HepG2 (cell line): ENCODE results near the gene NUDCD3. TPM values are rescaled to one million over a fixed set of nuclear protein-coding genes. Genes with fewer than 3 reads are reported as not detected.

Source experiments
- ATAC-seq: fragments of 200-7000 bp; cut with Tn5 transposase; 3 replicates; pipeline ENCODE4 v1.9.1; 2020; ENCODE audit warnings: mild to moderate bottlenecking, moderate library complexity
- BruUV-seq: library from RNA; stranded (reverse); fragments of 400-500 nt; replicated peaks from 2 replicates; lab custom pipeline; 2021; lab: Mats Ljungman, UMichigan
- CTCF ChIA-PET: fragments of 300-600 bp; formaldehyde crosslinking; extraction: SDS; loops from one replicate; lab custom pipeline; 2021; ENCODE audit warnings: low total read pairs, inconsistent platforms, low intra/inter-chr PET ratio; lab: Yijun Ruan, JAX
- POLR2A ChIA-PET: fragments of 350-600 bp; sonication (Branson Sonifier 250); formaldehyde crosslinking; loops from one replicate; lab custom pipeline; 2020; ENCODE audit warnings: antibody characterized with exemption, inconsistent platforms; lab: Yijun Ruan, JAX
- DNase-seq: peaks from one replicate; pipeline ENCODE4 v3.0.0-alpha.2; 2015; ENCODE audit warnings: low spot score
- FAIRE-seq: peaks from 3 replicates; lab custom pipeline; 2011; peaks lifted over from hg19 to GRCh38; lab: Jason Lieb, UNC
- H2AFZ ChIP-seq: one replicate; pipeline ENCODE4 v1.6.1; 2011; ENCODE audit warnings: low read length, inconsistent platforms
- H3K27ac ChIP-seq: fragments of 300-600 bp; 3 replicates; pipeline ENCODE4 v1.8.0; 2011; ENCODE audit warnings: mixed run types, mild to moderate bottlenecking, mixed read lengths, low read length, inconsistent platforms; ENCODE audit not compliant: insufficient read depth; ENCODE audit errors: extremely low read length
- H3K27me3 ChIP-seq, 2 experiments: fragments of 200-600 bp in 1 of 2; 2 replicates in 1 of 2; 3 replicates in 1 of 2; pipeline versions ENCODE4 v1.6.0 to v1.8.0; 2011; ENCODE audit warnings: low read length in 2 of 2, mild to moderate bottlenecking in 2 of 2, moderate library complexity in 2 of 2, inconsistent platforms in 1 of 2; ENCODE audit not compliant: insufficient read depth in 2 of 2, control insufficient read depth in 1 of 2
- H3K36me3 ChIP-seq, 2 experiments: fragments of 200-600 bp in 1 of 2; replicated peaks in 1 of 2; 2 replicates in 1 of 2; 3 replicates in 1 of 2; pipeline versions ENCODE4 v1.5.1 to v1.8.0; 2011; ENCODE audit warnings: low read length in 2 of 2, inconsistent platforms in 1 of 2; ENCODE audit not compliant: insufficient read depth in 2 of 2, control insufficient read depth in 1 of 2
- H3K4me1 ChIP-seq: 2 replicates; pipeline ENCODE4 v1.5.1; 2012; ENCODE audit warnings: low read length, inconsistent platforms; ENCODE audit not compliant: insufficient read depth
- H3K4me2 ChIP-seq: 2 replicates; pipeline ENCODE4 v1.6.0; 2011; ENCODE audit warnings: low read depth, low read length, inconsistent platforms
- H3K4me3 ChIP-seq, 3 experiments: fragments of 200-600 bp in 1 of 3; sonication (generic), shearing (Covaris generic) in 1 of 3; replicated peaks in 1 of 3; 2 replicates each; pipeline ENCODE4 v1.5.1; 2011 to 2016; ENCODE audit warnings: low read length in 3 of 3, inconsistent platforms in 2 of 3, low read depth in 2 of 3, mild to moderate bottlenecking in 2 of 3, control low read depth in 1 of 3, mixed read lengths in 1 of 3; ENCODE audit not compliant: insufficient read depth in 1 of 3
- H3K79me2 ChIP-seq: one replicate; pipeline ENCODE4 v1.6.1; 2011; ENCODE audit warnings: low read length, inconsistent platforms; ENCODE audit not compliant: insufficient read depth
- H3K9ac ChIP-seq: 2 replicates; pipeline ENCODE4 v1.6.0; 2011; ENCODE audit warnings: mild to moderate bottlenecking, low read depth, low read length, inconsistent platforms; ENCODE audit not compliant: insufficient read depth
- H3K9me3 ChIP-seq: 2 replicates; pipeline ENCODE4 v1.5.1; 2012; ENCODE audit warnings: mild to moderate bottlenecking, low read length
- H4K20me1 ChIP-seq: 2 replicates; pipeline ENCODE4 v1.6.0; 2011; ENCODE audit warnings: inconsistent platforms, mild to moderate bottlenecking, low read length, moderate library complexity; ENCODE audit not compliant: insufficient read depth
- MAFF ChIP-seq: IDR thresholded peaks from 2 replicates; pipeline ENCODE4 v1.6.1; 2011; ENCODE audit warnings: low read depth, low read length, improper control_type of control experiment
- MAFK ChIP-seq, 2 experiments: IDR thresholded peaks in 1 of 2; conservative IDR thresholded peaks in 1 of 2; 2 replicates each; pipeline ENCODE4 v1.6.1; 2011; ENCODE audit warnings: improper control_type of control experiment in 2 of 2, low read length in 2 of 2
- PHB2 ChIP-seq: fragments of 450-650 bp; IDR thresholded peaks from 2 replicates; pipeline ENCODE4 v1.6.1; 2018; ENCODE audit not compliant: partially characterized antibody
- RFX5 ChIP-seq: IDR thresholded peaks from 2 replicates; pipeline ENCODE4 v1.6.1; 2011; ENCODE audit warnings: low read depth, low read length, improper control_type of control experiment
- SNRNP70 ChIP-seq: fragments of 200-400 bp; formaldehyde crosslinking; IDR thresholded peaks from 2 replicates; pipeline ENCODE4 v1.6.1; 2017; ENCODE audit warnings: mild to moderate bottlenecking, low read depth, low read length, moderate library complexity
- XRCC5 ChIP-seq: fragments of 200-400 bp; formaldehyde crosslinking; optimal IDR thresholded peaks from 2 replicates; pipeline ENCODE3; 2017; ENCODE audit warnings: mild to moderate bottlenecking, low read length
- WGBS: methylation state at CpG from one replicate; pipeline ENCODE4 v1.1.6; 2017; ENCODE audit warnings: low lambda C conversion rate; 5-methylcytosine and 5-hydroxymethylcytosine counted together
- in situ Hi-C: cut with HindIII; loops from 2 replicates; pipeline ENCODE4 v1.10.0; 2017; ENCODE audit warnings: low pct_unique_long_range_greater_than_20kb; ENCODE audit not compliant: extremely low pct_ligation_motif_present
- intact Hi-C: fragments of 100-400 bp; cut with micrococcal nuclease; formaldehyde crosslinking; loops from one replicate; pipeline ENCODE4 v1.10.0; 2022; ENCODE audit not compliant: unreplicated experiment
- polyA plus RNA-seq, 8 experiments: library from polyadenylated mRNA; depleted of rRNA in 3 of 8; stranded (reverse) in 7 of 8; unstranded in 1 of 8; fragments of >200 nt; fragmentation: Illumina TruSeq in 4 of 8; extraction: Trizol in 4 of 8; gene quantifications; 2 replicates each; pipeline versions ENCODE4 v1.2.1 to v1.2.3, GENCODE V29; 2011 to 2016; ENCODE audit warnings: low read depth in 4 of 8, missing spikeins in 1 of 8, mixed read lengths in 1 of 8; ENCODE audit not compliant: insufficient read depth in 1 of 8
- total RNA-seq, 5 experiments: library from RNA; depleted of rRNA; stranded (reverse); fragments of >200 nt; fragmentation: Illumina TruSeq; extraction: Trizol; gene quantifications; 2 replicates each; pipeline ENCODE4 v1.2.3, GENCODE V29; 2016; ENCODE audit warnings: low read depth in 1 of 5
- TF ChIP-seq, protein P1 (sequence below): sonication (generic); formaldehyde crosslinking; IDR thresholded peaks from 2 replicates; pipeline ENCODE4 v1.9.0; 2021; ENCODE audit warnings: missing genetic modification reagents, borderline replicate concordance
- TF ChIP-seq, protein P2 (sequence below): sonication (generic); IDR thresholded peaks from 2 replicates; pipeline ENCODE4 v1.6.1; 2016; ENCODE audit warnings: low read depth, borderline replicate concordance
- TF ChIP-seq, protein P3 (sequence below): sonication (generic); formaldehyde crosslinking; IDR thresholded peaks from 2 replicates; pipeline ENCODE4 v1.4.0; 2020; ENCODE audit warnings: missing genetic modification reagents

NUDCD3 gene
- total and polyA plus RNA-seq, 2 of the 13 experiments (the other 11 are each of a cell fraction or from before 2014, with no cell fraction given) = 20.8 to 49.9 TPM

DNA sequence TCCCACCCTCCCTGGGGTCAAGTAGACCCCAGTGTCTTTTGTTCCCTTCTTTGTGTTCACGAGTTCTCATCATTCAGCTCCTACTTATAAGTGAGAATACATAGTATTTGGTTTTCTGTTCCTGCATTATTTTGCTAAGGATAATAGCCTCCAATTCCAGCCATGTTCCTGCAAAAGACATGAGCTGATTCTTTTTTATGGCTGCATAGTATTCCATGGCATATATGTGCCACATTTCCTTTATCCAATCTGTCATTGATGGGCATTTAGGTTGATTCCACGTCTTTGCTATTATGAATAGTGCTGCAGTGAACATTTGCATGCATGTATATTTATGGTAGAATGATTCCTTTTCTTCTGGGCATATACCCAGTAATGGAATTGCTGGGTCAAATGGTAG, 136.8 kb downstream of the NUDCD3 start:
- DNase-seq = no peak
- Histone ChIP-seq H3K27ac (no peak overlapping the region), H3K4me1 (no peaks in the 10 kb centered on the region), H3K27me3 (0 out of 5 replicates have a peak, but pooled peaks cover 0 to 3% of the 10 kb centered on the region in 2 experiments), H3K79me2 (no peaks in the 10 kb centered on the region), H3K9me3 (no peaks in the 10 kb centered on the region), H3K4me2 (no peak overlapping the region), H3K4me3 (no peak overlapping the region), H4K20me1 (no peaks in the 10 kb centered on the region), H3K36me3 (no peaks in the 10 kb centered on the region), H3K9ac (no peak overlapping the region), H2AFZ (no peak overlapping the region)
- no peak for FAIRE-seq
- CTCF ChIA-PET = no interaction called here
- WGBS = 0% methylated on average over 2 of the region's 2 CpGs
- in situ Hi-C loops (no loop called here), intact Hi-C loops (no loop called here)
- POLR2A ChIA-PET = no interaction called here
- TF ChIP-seq SNRNP70 = no peak
- no peak for ATAC-seq
- no TSS peak for BruUV-seq

DNA sequence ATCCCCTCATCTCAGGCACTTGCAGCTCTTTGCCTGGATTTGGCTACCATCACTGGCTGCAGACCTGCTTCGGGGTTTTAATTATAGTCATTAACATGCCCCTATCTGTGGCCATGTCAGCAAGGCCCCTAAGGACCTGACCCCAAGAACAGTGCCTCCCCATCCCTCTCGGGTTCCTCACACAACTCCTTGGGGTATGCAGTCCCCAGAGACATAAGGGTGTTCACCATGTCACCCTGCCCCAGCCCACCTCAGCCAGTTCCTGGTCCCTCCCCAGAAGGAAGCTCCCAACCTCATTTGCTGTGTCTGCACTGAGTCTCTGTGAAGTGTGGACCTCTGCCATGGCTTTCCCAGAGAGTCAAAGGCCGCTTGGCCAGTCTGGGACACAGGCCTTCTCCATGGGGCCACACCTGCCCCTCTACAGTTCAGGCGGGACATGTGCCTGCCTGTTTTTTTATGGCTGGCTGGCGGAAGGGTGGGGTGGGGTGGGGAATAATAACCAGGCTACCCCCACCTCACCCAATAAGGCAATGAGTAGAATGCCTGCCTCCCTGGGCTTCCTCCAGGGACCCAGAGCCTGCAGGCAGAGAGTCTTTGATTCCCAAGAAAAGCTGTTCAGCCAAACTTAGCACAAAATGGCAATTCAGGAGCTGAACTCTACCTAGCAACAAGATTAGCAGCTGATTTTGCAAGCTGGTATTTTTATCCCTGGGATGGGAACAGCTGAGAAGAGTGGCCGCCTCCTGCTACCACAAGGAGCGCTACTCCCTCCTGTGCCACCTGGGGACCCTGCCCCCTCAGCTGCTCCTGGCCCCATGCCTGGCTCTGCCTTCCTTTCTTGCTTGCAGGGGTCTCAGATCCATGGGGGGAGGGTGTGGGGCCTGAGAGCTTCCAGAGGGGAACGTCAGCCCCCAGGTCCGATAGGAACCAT, 141.3 kb downstream of the NUDCD3 start:
- H3K79me2 ChIP-seq = no peaks in the 10 kb centered on the region
- peak; percentile 91 for ATAC-seq
- no peaks in the 10 kb centered on the region for H3K9me3 ChIP-seq
- H3K4me3 ChIP-seq = no peak overlapping the region
- 32% methylated on average over 6 of the region's 9 CpGs for WGBS
- FAIRE-seq = peak; percentile 18
- no peak overlapping the region for H3K27ac ChIP-seq
- no peaks in the 10 kb centered on the region for H3K36me3 ChIP-seq
- ChIA-PET CTCF (no interaction called here), POLR2A (no interaction called here)
- H2AFZ ChIP-seq = no peak overlapping the region
- 0 out of 2 replicates have a peak overlapping the region, but pooled peaks have one; percentile 1 for H3K4me2 ChIP-seq
- no TSS peak for BruUV-seq
- peak; percentile 27 for DNase-seq
- 0 out of 5 replicates have a peak, but pooled peaks cover 0 to 3% of the 10 kb centered on the region in 2 experiments for H3K27me3 ChIP-seq
- in situ Hi-C loops = no loop called here
- intact Hi-C loops = no loop called here
- no peaks in the 10 kb centered on the region for H4K20me1 ChIP-seq
- H3K9ac ChIP-seq = no peak overlapping the region
- no peaks in the 10 kb centered on the region for H3K4me1 ChIP-seq
- TF ChIP-seq RFX5 = peak; percentile 95
- peak; percentile 75 to 80 for TF ChIP-seq MAFK (conservative IDR thresholded peaks at IDR 0.05 in 1 of 2, IDR thresholded peaks at IDR 0.05 in 1 of 2; ENCODE audit: low read length in 2 of 2)
- peak; percentile 43 for TF ChIP-seq XRCC5
- TF ChIP-seq, protein P1, sequence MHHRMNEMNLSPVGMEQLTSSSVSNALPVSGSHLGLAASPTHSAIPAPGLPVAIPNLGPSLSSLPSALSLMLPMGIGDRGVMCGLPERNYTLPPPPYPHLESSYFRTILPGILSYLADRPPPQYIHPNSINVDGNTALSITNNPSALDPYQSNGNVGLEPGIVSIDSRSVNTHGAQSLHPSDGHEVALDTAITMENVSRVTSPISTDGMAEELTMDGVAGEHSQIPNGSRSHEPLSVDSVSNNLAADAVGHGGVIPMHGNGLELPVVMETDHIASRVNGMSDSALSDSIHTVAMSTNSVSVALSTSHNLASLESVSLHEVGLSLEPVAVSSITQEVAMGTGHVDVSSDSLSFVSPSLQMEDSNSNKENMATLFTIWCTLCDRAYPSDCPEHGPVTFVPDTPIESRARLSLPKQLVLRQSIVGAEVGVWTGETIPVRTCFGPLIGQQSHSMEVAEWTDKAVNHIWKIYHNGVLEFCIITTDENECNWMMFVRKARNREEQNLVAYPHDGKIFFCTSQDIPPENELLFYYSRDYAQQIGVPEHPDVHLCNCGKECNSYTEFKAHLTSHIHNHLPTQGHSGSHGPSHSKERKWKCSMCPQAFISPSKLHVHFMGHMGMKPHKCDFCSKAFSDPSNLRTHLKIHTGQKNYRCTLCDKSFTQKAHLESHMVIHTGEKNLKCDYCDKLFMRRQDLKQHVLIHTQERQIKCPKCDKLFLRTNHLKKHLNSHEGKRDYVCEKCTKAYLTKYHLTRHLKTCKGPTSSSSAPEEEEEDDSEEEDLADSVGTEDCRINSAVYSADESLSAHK (CRISPR knock-in tag) = no peak
- TF ChIP-seq, protein P2, sequence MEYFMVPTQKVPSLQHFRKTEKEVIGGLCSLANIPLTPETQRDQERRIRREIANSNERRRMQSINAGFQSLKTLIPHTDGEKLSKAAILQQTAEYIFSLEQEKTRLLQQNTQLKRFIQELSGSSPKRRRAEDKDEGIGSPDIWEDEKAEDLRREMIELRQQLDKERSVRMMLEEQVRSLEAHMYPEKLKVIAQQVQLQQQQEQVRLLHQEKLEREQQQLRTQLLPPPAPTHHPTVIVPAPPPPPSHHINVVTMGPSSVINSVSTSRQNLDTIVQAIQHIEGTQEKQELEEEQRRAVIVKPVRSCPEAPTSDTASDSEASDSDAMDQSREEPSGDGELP = peak; percentile 74; the same call in 1 of the 2 replicates
- TF ChIP-seq MAFF = peak; percentile 69
- no peak for TF ChIP-seq PHB2
- TF ChIP-seq, protein P3, sequence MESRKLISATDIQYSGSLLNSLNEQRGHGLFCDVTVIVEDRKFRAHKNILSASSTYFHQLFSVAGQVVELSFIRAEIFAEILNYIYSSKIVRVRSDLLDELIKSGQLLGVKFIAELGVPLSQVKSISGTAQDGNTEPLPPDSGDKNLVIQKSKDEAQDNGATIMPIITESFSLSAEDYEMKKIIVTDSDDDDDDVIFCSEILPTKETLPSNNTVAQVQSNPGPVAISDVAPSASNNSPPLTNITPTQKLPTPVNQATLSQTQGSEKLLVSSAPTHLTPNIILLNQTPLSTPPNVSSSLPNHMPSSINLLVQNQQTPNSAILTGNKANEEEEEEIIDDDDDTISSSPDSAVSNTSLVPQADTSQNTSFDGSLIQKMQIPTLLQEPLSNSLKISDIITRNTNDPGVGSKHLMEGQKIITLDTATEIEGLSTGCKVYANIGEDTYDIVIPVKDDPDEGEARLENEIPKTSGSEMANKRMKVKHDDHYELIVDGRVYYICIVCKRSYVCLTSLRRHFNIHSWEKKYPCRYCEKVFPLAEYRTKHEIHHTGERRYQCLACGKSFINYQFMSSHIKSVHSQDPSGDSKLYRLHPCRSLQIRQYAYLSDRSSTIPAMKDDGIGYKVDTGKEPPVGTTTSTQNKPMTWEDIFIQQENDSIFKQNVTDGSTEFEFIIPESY = peak; percentile 100
